ENCODE measurements around the gene ZNF500. TPM values are rescaled to one million over a fixed set of nuclear protein-coding genes. Genes with fewer than 3 reads are reported as not detected.

Gene ZNF500
- total RNA-seq, 1 donor from 2014 or later: 14.6 TPM

- TF ChIP-seq CTCF (IDR thresholded peaks at IDR 0.05; ENCODE audit: insufficient read depth, low read depth, low read length): no peak
- no peak for TF ChIP-seq EZH2 (IDR thresholded peaks at IDR 0.05; ENCODE audit: insufficient read depth, low read length)
- no peak overlapping the region for H3K27ac ChIP-seq (ENCODE audit: low read depth, low read length)
Measured at GRCh38 chr16:4783251-4783950, 16.4 kb upstream of the ZNF500 start.

GRCh38 chr16:4780235-4780634 lies 13.3 kb upstream of the ZNF500 start:
- no peak for DNase-seq (ENCODE audit: low read depth)
- FAIRE-seq: no peak
- H3K36me3 ChIP-seq (ENCODE audit: insufficient read depth, low read length): no peaks in the 10 kb centered on the region
- no peak overlapping the region for H3K27ac Mint-ChIP-seq (ENCODE audit: unreplicated experiment)
- peaks cover 3% of the 10 kb centered on the region for H3K4me1 Mint-ChIP-seq (ENCODE audit: low read depth, unreplicated experiment)
- H2AFZ ChIP-seq (ENCODE audit: low read depth, low read length): no peak overlapping the region
- peaks cover 4% of the 10 kb centered on the region for H3K27me3 Mint-ChIP-seq (ENCODE audit: low read depth, unreplicated experiment)
- no peaks in the 10 kb centered on the region for H3K9me3 ChIP-seq (ENCODE audit: insufficient read depth, low read depth, low read length)
- no peak overlapping the region for H3K4me2 ChIP-seq (ENCODE audit: low read length)
- no peaks in the 10 kb centered on the region for H3K4me1 ChIP-seq (ENCODE audit: insufficient read depth, low read length)
- H3K4me3 Mint-ChIP-seq (ENCODE audit: unreplicated experiment): no peak overlapping the region
- H3K36me3 Mint-ChIP-seq (ENCODE audit: low read depth, unreplicated experiment): peaks cover 8% of the 10 kb centered on the region
- TF ChIP-seq CTCF (IDR thresholded peaks at IDR 0.05; ENCODE audit: insufficient read depth, low read depth, low read length) (no peak), EZH2 (IDR thresholded peaks at IDR 0.05; ENCODE audit: insufficient read depth, low read length) (no peak)
- H3K4me3 ChIP-seq (ENCODE audit: insufficient read depth, low read depth, low read length): no peak overlapping the region
- H3K79me2 ChIP-seq (ENCODE audit: insufficient read depth, low read length): no peaks in the 10 kb centered on the region
- H3K9me3 Mint-ChIP-seq (ENCODE audit: unreplicated experiment): peaks cover 3% of the 10 kb centered on the region
- H4K20me1 ChIP-seq (ENCODE audit: insufficient read depth, low read length): no peaks in the 10 kb centered on the region
- no peaks in the 10 kb centered on the region for H3K27me3 ChIP-seq (ENCODE audit: insufficient read depth, low read length)
- no peak overlapping the region for H3K9ac ChIP-seq (ENCODE audit: low read length)
- H3K27ac ChIP-seq (ENCODE audit: low read depth, low read length): no peak overlapping the region

More at GRCh38 chr16:4783251-4783950, 16.4 kb upstream of the ZNF500 start:
- Histone ChIP-seq H4K20me1 (ENCODE audit: insufficient read depth, low read length) (no peaks in the 10 kb centered on the region), H3K9ac (ENCODE audit: low read length) (no peak overlapping the region), H3K4me3 (ENCODE audit: insufficient read depth, low read depth, low read length) (no peak overlapping the region), H3K4me1 (ENCODE audit: insufficient read depth, low read length) (no peaks in the 10 kb centered on the region), H3K4me2 (ENCODE audit: low read length) (no peak overlapping the region), H3K79me2 (ENCODE audit: insufficient read depth, low read length) (no peaks in the 10 kb centered on the region), H3K36me3 (ENCODE audit: insufficient read depth, low read length) (no peaks in the 10 kb centered on the region), H3K9me3 (ENCODE audit: insufficient read depth, low read depth, low read length) (no peaks in the 10 kb centered on the region), H3K27me3 (ENCODE audit: insufficient read depth, low read length) (no peaks in the 10 kb centered on the region), H2AFZ (ENCODE audit: low read depth, low read length) (no peak overlapping the region)
- FAIRE-seq (no peak), DNase-seq (ENCODE audit: low read depth) (no peak)
- H3K9me3 Mint-ChIP-seq (ENCODE audit: unreplicated experiment): peaks cover 3% of the 10 kb centered on the region
- peaks cover 9% of the 10 kb centered on the region for H3K27me3 Mint-ChIP-seq (ENCODE audit: low read depth, unreplicated experiment)
- peaks cover 3% of the 10 kb centered on the region for H3K4me1 Mint-ChIP-seq (ENCODE audit: low read depth, unreplicated experiment)
- no peak overlapping the region for H3K27ac Mint-ChIP-seq (ENCODE audit: unreplicated experiment)
- H3K36me3 Mint-ChIP-seq (ENCODE audit: low read depth, unreplicated experiment): peaks cover 11% of the 10 kb centered on the region
- no peak overlapping the region for H3K4me3 Mint-ChIP-seq (ENCODE audit: unreplicated experiment)

GRCh38 chr16:4778050-4778392 lies 11.1 kb upstream of the ZNF500 start:
- H3K9ac ChIP-seq (ENCODE audit: low read length): no peak overlapping the region
- no peak overlapping the region for H3K27ac ChIP-seq (ENCODE audit: low read depth, low read length)
- no peak overlapping the region for H3K4me3 Mint-ChIP-seq (ENCODE audit: unreplicated experiment)
- H3K79me2 ChIP-seq (ENCODE audit: insufficient read depth, low read length): no peaks in the 10 kb centered on the region
- no peak overlapping the region for H2AFZ ChIP-seq (ENCODE audit: low read depth, low read length)
- H3K36me3 ChIP-seq (ENCODE audit: insufficient read depth, low read length): no peaks in the 10 kb centered on the region
- H3K27me3 ChIP-seq (ENCODE audit: insufficient read depth, low read length): no peaks in the 10 kb centered on the region
- H3K27me3 Mint-ChIP-seq (ENCODE audit: low read depth, unreplicated experiment): no peaks in the 10 kb centered on the region
- peaks cover 3% of the 10 kb centered on the region for H3K4me1 Mint-ChIP-seq (ENCODE audit: low read depth, unreplicated experiment)
- peaks cover 3% of the 10 kb centered on the region for H3K36me3 Mint-ChIP-seq (ENCODE audit: low read depth, unreplicated experiment)
- TF ChIP-seq EZH2 (IDR thresholded peaks at IDR 0.05; ENCODE audit: insufficient read depth, low read length) (no peak), CTCF (IDR thresholded peaks at IDR 0.05; ENCODE audit: insufficient read depth, low read depth, low read length) (no peak)
- DNase-seq (ENCODE audit: low read depth) (no peak), FAIRE-seq (no peak)
- H4K20me1 ChIP-seq (ENCODE audit: insufficient read depth, low read length): no peaks in the 10 kb centered on the region
- peaks cover 3% of the 10 kb centered on the region for H3K9me3 Mint-ChIP-seq (ENCODE audit: unreplicated experiment)
- H3K9me3 ChIP-seq (ENCODE audit: insufficient read depth, low read depth, low read length): no peaks in the 10 kb centered on the region
- H3K4me2 ChIP-seq (ENCODE audit: low read length): no peak overlapping the region
- H3K4me3 ChIP-seq (ENCODE audit: insufficient read depth, low read depth, low read length): no peak overlapping the region
- H3K4me1 ChIP-seq (ENCODE audit: insufficient read depth, low read length): no peaks in the 10 kb centered on the region
- H3K27ac Mint-ChIP-seq (ENCODE audit: unreplicated experiment): no peak overlapping the region

Measured in astrocyte (in vitro differentiated cells and primary cell).